Neuronal stem cell (in vitro differentiated cells): ENCODE results near the gene SPINK4.

Experiments used
- DNase-seq: peaks from one replicate; pipeline ENCODE4 v3.0.0-alpha.2; 2013; ENCODE audit warnings: low spot score
- H2AFZ ChIP-seq: one replicate; pipeline ENCODE4 v1.6.1; 2013; ENCODE audit warnings: mild to moderate bottlenecking, low read length, inconsistent platforms
- H2AK5ac ChIP-seq: 2 replicates; pipeline ENCODE4 v1.6.1; 2013; ENCODE audit warnings: low read depth, mild to moderate bottlenecking, inconsistent platforms, low read length, moderate library complexity, mixed read lengths
- H2BK120ac ChIP-seq: 2 replicates; pipeline ENCODE4 v1.6.1; 2013; ENCODE audit warnings: low read depth, mild to moderate bottlenecking, inconsistent platforms, low read length, moderate library complexity, mixed read lengths
- H2BK12ac ChIP-seq: one replicate; pipeline ENCODE4 v1.6.1; 2013; ENCODE audit warnings: low read length, inconsistent platforms
- H2BK15ac ChIP-seq: 2 replicates; pipeline ENCODE4 v1.6.1; 2013; ENCODE audit warnings: mild to moderate bottlenecking, low read length, inconsistent platforms, mixed read lengths
- H2BK5ac ChIP-seq: one replicate; pipeline ENCODE4 v1.6.1; 2013; ENCODE audit warnings: inconsistent platforms, mild to moderate bottlenecking, low read length, moderate library complexity
- H3K14ac ChIP-seq: one replicate; pipeline ENCODE4 v1.6.1; 2013; ENCODE audit warnings: low read length, inconsistent platforms
- H3K18ac ChIP-seq: 2 replicates; pipeline ENCODE4 v1.6.1; 2013; ENCODE audit warnings: low read length, inconsistent platforms
- H3K23ac ChIP-seq: 2 replicates; pipeline ENCODE4 v1.6.1; 2013; ENCODE audit warnings: low read depth, mild to moderate bottlenecking, mixed read lengths, low read length, inconsistent platforms; ENCODE audit not compliant: poor library complexity
- H3K27ac ChIP-seq: replicated peaks from 3 replicates; pipeline ENCODE4 v1.5.1; 2013; ENCODE audit warnings: low read length, inconsistent platforms
- H3K27me3 ChIP-seq, 3 experiments: 2 replicates each; pipeline ENCODE4 v1.6.1; 2013; ENCODE audit warnings: low read length in 3 of 3, mild to moderate bottlenecking in 2 of 3, inconsistent platforms in 1 of 3, low read depth in 1 of 3, mixed read lengths in 1 of 3, moderate library complexity in 1 of 3; ENCODE audit not compliant: control insufficient read depth in 3 of 3, insufficient read depth in 3 of 3
- H3K36me3 ChIP-seq, 2 donors: replicated peaks in 1 of 2; 2 replicates each; pipeline ENCODE4 v1.6.1; 2013; ENCODE audit warnings: low read length in 2 of 2; ENCODE audit not compliant: control insufficient read depth in 2 of 2, insufficient read depth in 2 of 2
- H3K4ac ChIP-seq: 2 replicates; pipeline ENCODE4 v1.6.1; 2013; ENCODE audit warnings: inconsistent platforms, mild to moderate bottlenecking, low read length, moderate library complexity
- H3K4me1 ChIP-seq, 2 donors: 1 replicate in 1 of 2; 2 replicates in 1 of 2; pipeline ENCODE4 v1.6.1; 2013; ENCODE audit warnings: low read length in 2 of 2, low read depth in 1 of 2; ENCODE audit not compliant: control insufficient read depth in 2 of 2, insufficient read depth in 1 of 2
- H3K4me2 ChIP-seq: one replicate; pipeline ENCODE4 v1.6.1; 2013; ENCODE audit warnings: mild to moderate bottlenecking, low read length, inconsistent platforms; ENCODE audit not compliant: insufficient read depth, poor library complexity, severe bottlenecking
- H3K4me3 ChIP-seq, 2 donors: 2 replicates each; pipeline ENCODE4 v1.5.1; 2013; ENCODE audit warnings: low read length in 2 of 2, mild to moderate bottlenecking in 2 of 2, inconsistent platforms in 1 of 2, moderate library complexity in 1 of 2
- H3K79me1 ChIP-seq: one replicate; pipeline ENCODE4 v1.6.1; 2013; ENCODE audit warnings: low read depth, mild to moderate bottlenecking, inconsistent platforms, low read length, moderate library complexity
- H3K9ac ChIP-seq: one replicate; pipeline ENCODE4 v1.6.1; 2013; ENCODE audit warnings: mild to moderate bottlenecking, low read depth, low read length, inconsistent platforms; ENCODE audit not compliant: poor library complexity
- H3K9me3 ChIP-seq, 2 donors: replicated peaks in 1 of 2; 2 replicates each; pipeline versions ENCODE3 to v1.6.1; 2013; ENCODE audit warnings: low read length in 2 of 2, mild to moderate bottlenecking in 2 of 2, inconsistent platforms in 1 of 2, low read depth in 1 of 2, mixed read lengths in 1 of 2, moderate library complexity in 1 of 2; ENCODE audit not compliant: control insufficient read depth in 2 of 2, insufficient read depth in 1 of 2
- H4K8ac ChIP-seq: one replicate; pipeline ENCODE4 v1.6.1; 2013; ENCODE audit warnings: low read depth, mild to moderate bottlenecking, inconsistent platforms, low read length, moderate library complexity
- H4K91ac ChIP-seq: one replicate; pipeline ENCODE4 v1.6.1; 2013; ENCODE audit warnings: low read length, low read depth, mild to moderate bottlenecking, inconsistent platforms; ENCODE audit not compliant: poor library complexity
- WGBS, 2 donors: extraction: QIAGEN DNeasy Blood & Tissue Kit; methylation state at CpG; one replicate each; pipeline ENCODE4 v1.1.7; 2013; ENCODE audit warnings: missing lambda C conversion rate in 2 of 2, mixed read lengths in 1 of 2; ENCODE audit not compliant: insufficient read length in 2 of 2, insufficient replicate concordance in 1 of 2; ENCODE audit errors: extremely low coverage in 2 of 2; 5-methylcytosine and 5-hydroxymethylcytosine counted together

Gene SPINK4

GRCh38 chr9:33242609-33243134 is 2.7 kb downstream of the SPINK4 start:
- Histone ChIP-seq H2BK12ac (no peak overlapping the region), H3K4me1 (no peaks in the 10 kb centered on the region), H4K8ac (no peak overlapping the region), H3K27ac (no peak overlapping the region), H2AFZ (no peak overlapping the region), H3K9ac (no peak overlapping the region), H3K27me3 (no peaks in the 10 kb centered on the region), H4K91ac (no peak overlapping the region), H3K4me3 (no peak overlapping the region), H3K9me3 (no peaks in the 10 kb centered on the region), H2BK15ac (no peak overlapping the region), H2BK5ac (no peak overlapping the region), H3K4me2 (no peak overlapping the region), H2AK5ac (no peak overlapping the region), H3K79me1 (no peaks in the 10 kb centered on the region), H3K18ac (no peak overlapping the region), H3K23ac (no peak overlapping the region), H3K14ac (no peak overlapping the region), H2BK120ac (no peak overlapping the region), H3K4ac (no peak overlapping the region), H3K36me3 (peaks cover 0 to 2% of the 10 kb centered on the region in 2 donors)
- no CpG with 5 or more reads among the region's 6 CpGs for WGBS, 2 donors
- no peak for DNase-seq

- Histone ChIP-seq H2BK15ac (no peak overlapping the region), H2AK5ac (no peak overlapping the region), H3K27me3 (no peaks in the 10 kb centered on the region), H3K4me1 (no peaks in the 10 kb centered on the region), H2AFZ (no peak overlapping the region), H3K4ac (no peak overlapping the region), H4K91ac (no peak overlapping the region), H3K4me2 (no peak overlapping the region), H2BK12ac (no peak overlapping the region), H2BK5ac (no peak overlapping the region), H3K27ac (no peak overlapping the region), H4K8ac (no peak overlapping the region), H3K79me1 (no peaks in the 10 kb centered on the region), H3K36me3 (peaks cover 0 to 12% of the 10 kb centered on the region in 2 donors), H3K23ac (no peak overlapping the region), H3K14ac (no peak overlapping the region), H3K18ac (no peak overlapping the region), H2BK120ac (no peak overlapping the region), H3K9me3 (no peaks in the 10 kb centered on the region), H3K9ac (no peak overlapping the region), H3K4me3 (no peak overlapping the region)
- no CpG with 5 or more reads among the region's 9 CpGs for WGBS, 2 donors
- no peak for DNase-seq
Measured at GRCh38 chr9:33244137-33244784, 4.3 kb downstream of the SPINK4 start.

GRCh38 chr9:33245341-33245740 is 5.4 kb downstream of the SPINK4 start:
- no peak overlapping the region for H3K9ac ChIP-seq
- H3K23ac ChIP-seq = no peak overlapping the region
- no peak overlapping the region for H4K91ac ChIP-seq
- H3K79me1 ChIP-seq = no peaks in the 10 kb centered on the region
- no peak overlapping the region for H2BK15ac ChIP-seq
- no peaks in the 10 kb centered on the region for H3K27me3 ChIP-seq
- no peak overlapping the region for H2AK5ac ChIP-seq
- H3K9me3 ChIP-seq = no peaks in the 10 kb centered on the region
- H2BK5ac ChIP-seq = no peak overlapping the region
- no peak overlapping the region for H3K4ac ChIP-seq
- no peak overlapping the region for H2BK12ac ChIP-seq
- H2BK120ac ChIP-seq = no peak overlapping the region
- DNase-seq = no peak
- H2AFZ ChIP-seq = no peak overlapping the region
- H3K4me3 ChIP-seq = no peak overlapping the region
- peak overlapping the region; percentile 28 for H3K14ac ChIP-seq
- H3K4me1 ChIP-seq = no peaks in the 10 kb centered on the region
- H3K18ac ChIP-seq = no peak overlapping the region
- WGBS, 2 donors = no CpG with 5 or more reads among the region's 2 CpGs
- H3K36me3 ChIP-seq = peaks cover 0 to 20% of the 10 kb centered on the region in 2 donors
- no peak overlapping the region for H3K4me2 ChIP-seq
- H4K8ac ChIP-seq = no peak overlapping the region
- H3K27ac ChIP-seq = no peak overlapping the region

GRCh38 chr9:33246269-33246860 is 6.4 kb downstream of the SPINK4 start:
- no peak overlapping the region for H2BK120ac ChIP-seq
- H2AFZ ChIP-seq = no peak overlapping the region
- no peak overlapping the region for H3K4me3 ChIP-seq
- no peak overlapping the region for H2BK15ac ChIP-seq
- no peak overlapping the region for H2BK12ac ChIP-seq
- H2AK5ac ChIP-seq = no peak overlapping the region
- H2BK5ac ChIP-seq = no peak overlapping the region
- H3K36me3 ChIP-seq = peaks cover 0 to 24% of the 10 kb centered on the region in 2 donors
- H3K79me1 ChIP-seq = no peaks in the 10 kb centered on the region
- H3K4me2 ChIP-seq = no peak overlapping the region
- H3K9ac ChIP-seq = no peak overlapping the region
- no peaks in the 10 kb centered on the region for H3K27me3 ChIP-seq
- no peaks in the 10 kb centered on the region for H3K4me1 ChIP-seq
- no peak overlapping the region for H3K18ac ChIP-seq
- H3K23ac ChIP-seq = no peak overlapping the region
- DNase-seq = no peak
- H3K4ac ChIP-seq = no peak overlapping the region
- H3K27ac ChIP-seq = no peak overlapping the region
- no peak overlapping the region for H3K14ac ChIP-seq
- no CpG with 5 or more reads among the region's 9 CpGs for WGBS, 2 donors
- H4K8ac ChIP-seq = no peak overlapping the region
- H3K9me3 ChIP-seq = no peaks in the 10 kb centered on the region
- no peak overlapping the region for H4K91ac ChIP-seq
